SK-N-SH treated with all-trans-retinoic acid at 6 μM for 48 hours (cell line): Measurements from ENCODE around the gene PRKG1.

Source experiments
- ATAC-seq: fragments of 200-7000 bp; cut with Tn5 transposase; 3 replicates; pipeline ENCODE4 v1.9.1; 2020; ENCODE audit warnings: mild to moderate bottlenecking, moderate library complexity
- ARNTL ChIP-seq: fragments of 450-650 bp; formaldehyde crosslinking; IDR thresholded peaks from 2 replicates; pipeline ENCODE4 v1.5.0; 2020; ENCODE audit warnings: low read depth, mild to moderate bottlenecking, moderate library complexity, borderline replicate concordance
- BACH2 ChIP-seq: fragments of 250-450 bp; sonication (Bioruptor Pico); IDR thresholded peaks from 2 replicates; pipeline ENCODE4 v1.9.0; 2021; ENCODE audit warnings: mild to moderate bottlenecking, borderline replicate concordance
- CSDC2 ChIP-seq: fragments of 250-450 bp; sonication (Bioruptor Pico); IDR thresholded peaks from 2 replicates; pipeline ENCODE4 v1.5.0; 2020; ENCODE audit warnings: mild to moderate bottlenecking, moderate library complexity
- GLIS3 ChIP-seq: fragments of 250-450 bp; sonication (Bioruptor Pico); IDR thresholded peaks from 2 replicates; pipeline ENCODE4 v1.5.0; 2020; ENCODE audit warnings: mild to moderate bottlenecking, moderate library complexity
- ISL1 ChIP-seq: fragments of 250-450 bp; sonication (Bioruptor Pico); IDR thresholded peaks from 2 replicates; pipeline ENCODE4 v2.1.2; 2022; ENCODE audit warnings: mild to moderate bottlenecking, moderate library complexity
- OSR1 ChIP-seq: fragments of 250-450 bp; sonication (Bioruptor Pico); IDR thresholded peaks from 2 replicates; pipeline ENCODE4 v1.8.0; 2022; ENCODE audit warnings: moderate library complexity, mild to moderate bottlenecking, inconsistent platforms
- PPARA ChIP-seq: fragments of 250-450 bp; sonication (Bioruptor Pico); IDR thresholded peaks from 2 replicates; pipeline ENCODE4 v1.5.0; 2020; ENCODE audit warnings: mild to moderate bottlenecking, borderline replicate concordance
- RARB ChIP-seq: fragments of 250-450 bp; sonication (Bioruptor Pico); IDR thresholded peaks from 2 replicates; pipeline ENCODE4 v1.8.0; 2021; ENCODE audit warnings: mild to moderate bottlenecking, moderate library complexity
- SNAI2 ChIP-seq: fragments of 250-450 bp; sonication (Bioruptor Pico); IDR thresholded peaks from 2 replicates; pipeline ENCODE4 v1.5.0; 2020; ENCODE audit warnings: mild to moderate bottlenecking, moderate library complexity
- TCF4 ChIP-seq: fragments of 250-450 bp; sonication (Bioruptor Pico); IDR thresholded peaks from 2 replicates; pipeline ENCODE4 v1.8.0; 2021; ENCODE audit warnings: mild to moderate bottlenecking, moderate library complexity, borderline replicate concordance
- ZC3H10 ChIP-seq: fragments of 250-450 bp; sonication (Bioruptor Pico); IDR thresholded peaks from 2 replicates; pipeline ENCODE4 v1.5.1; 2021; ENCODE audit warnings: mild to moderate bottlenecking, moderate library complexity
- ZFP30 ChIP-seq: fragments of 450-650 bp; formaldehyde crosslinking; IDR thresholded peaks from 2 replicates; pipeline ENCODE4 v1.5.0; 2022; ENCODE audit warnings: mild to moderate bottlenecking, moderate library complexity
- ZNF565 ChIP-seq: fragments of 450-650 bp; formaldehyde crosslinking; conservative IDR thresholded peaks from 2 replicates; pipeline ENCODE4 v1.5.0; 2020; ENCODE audit warnings: low read depth, mild to moderate bottlenecking, moderate library complexity
- ZNF70 ChIP-seq: fragments of 450-650 bp; formaldehyde crosslinking; IDR thresholded peaks from 2 replicates; pipeline ENCODE4 v1.5.0; 2020; ENCODE audit warnings: mild to moderate bottlenecking, moderate library complexity
- ZNF8 ChIP-seq: fragments of 450-650 bp; formaldehyde crosslinking; IDR thresholded peaks from 2 replicates; pipeline ENCODE4 v1.5.0; 2020; ENCODE audit warnings: mild to moderate bottlenecking, moderate library complexity
- TF ChIP-seq, protein P1 (sequence below): fragments of 250-450 bp; sonication (Bioruptor Pico); IDR thresholded peaks from 2 replicates; pipeline ENCODE4 v1.8.0; 2020; ENCODE audit warnings: mild to moderate bottlenecking, moderate library complexity, borderline replicate concordance
- TF ChIP-seq, protein P2 (sequence below): fragments of 250-450 bp; sonication (Bioruptor Pico); IDR thresholded peaks from 2 replicates; pipeline ENCODE4 v1.5.1; 2020; ENCODE audit warnings: low read depth, mild to moderate bottlenecking, moderate library complexity
- TF ChIP-seq, protein P3 (sequence below): fragments of 250-450 bp; sonication (Bioruptor Pico); IDR thresholded peaks from 2 replicates; pipeline ENCODE4 v1.5.1; 2021; ENCODE audit warnings: mild to moderate bottlenecking, moderate library complexity
- TF ChIP-seq, protein P4 (sequence below): fragments of 250-450 bp; sonication (Bioruptor Pico); IDR thresholded peaks from 2 replicates; pipeline ENCODE4 v1.8.0; 2021; ENCODE audit warnings: low read depth, mild to moderate bottlenecking, moderate library complexity, borderline replicate concordance
- TF ChIP-seq, protein P5 (sequence below): fragments of 250-450 bp; sonication (Bioruptor Pico); IDR thresholded peaks from 2 replicates; pipeline ENCODE4 v1.5.0; 2020; ENCODE audit warnings: mild to moderate bottlenecking, moderate library complexity

PRKG1 gene

DNA sequence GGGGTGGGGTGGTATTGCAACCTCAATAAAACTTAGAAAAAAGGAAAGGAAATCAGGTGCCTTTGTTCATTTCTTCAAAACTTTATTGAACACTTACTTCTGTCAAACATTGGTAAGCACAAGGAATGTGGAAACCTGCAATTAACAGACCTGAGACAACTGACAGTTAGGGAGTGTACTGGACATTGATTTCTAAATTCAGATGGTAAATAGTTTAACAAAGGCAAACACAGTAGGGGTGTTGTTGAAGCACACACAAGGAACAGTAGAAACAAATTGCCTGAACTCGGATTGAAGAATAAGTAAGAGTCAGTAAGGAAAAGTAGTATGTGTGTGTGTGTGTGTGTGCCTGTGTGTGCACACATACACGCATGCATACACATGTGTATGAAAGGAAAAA lies 516.5 kb downstream of the PRKG1 start (continued):
- TF ChIP-seq, protein P1, sequence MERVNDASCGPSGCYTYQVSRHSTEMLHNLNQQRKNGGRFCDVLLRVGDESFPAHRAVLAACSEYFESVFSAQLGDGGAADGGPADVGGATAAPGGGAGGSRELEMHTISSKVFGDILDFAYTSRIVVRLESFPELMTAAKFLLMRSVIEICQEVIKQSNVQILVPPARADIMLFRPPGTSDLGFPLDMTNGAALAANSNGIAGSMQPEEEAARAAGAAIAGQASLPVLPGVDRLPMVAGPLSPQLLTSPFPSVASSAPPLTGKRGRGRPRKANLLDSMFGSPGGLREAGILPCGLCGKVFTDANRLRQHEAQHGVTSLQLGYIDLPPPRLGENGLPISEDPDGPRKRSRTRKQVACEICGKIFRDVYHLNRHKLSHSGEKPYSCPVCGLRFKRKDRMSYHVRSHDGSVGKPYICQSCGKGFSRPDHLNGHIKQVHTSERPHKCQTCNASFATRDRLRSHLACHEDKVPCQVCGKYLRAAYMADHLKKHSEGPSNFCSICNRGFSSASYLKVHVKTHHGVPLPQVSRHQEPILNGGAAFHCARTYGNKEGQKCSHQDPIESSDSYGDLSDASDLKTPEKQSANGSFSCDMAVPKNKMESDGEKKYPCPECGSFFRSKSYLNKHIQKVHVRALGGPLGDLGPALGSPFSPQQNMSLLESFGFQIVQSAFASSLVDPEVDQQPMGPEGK (CRISPR knock-in tag), result no peak
- TF ChIP-seq ZNF8 (no peak), PPARA (no peak), ZNF70 (no peak)

DNA sequence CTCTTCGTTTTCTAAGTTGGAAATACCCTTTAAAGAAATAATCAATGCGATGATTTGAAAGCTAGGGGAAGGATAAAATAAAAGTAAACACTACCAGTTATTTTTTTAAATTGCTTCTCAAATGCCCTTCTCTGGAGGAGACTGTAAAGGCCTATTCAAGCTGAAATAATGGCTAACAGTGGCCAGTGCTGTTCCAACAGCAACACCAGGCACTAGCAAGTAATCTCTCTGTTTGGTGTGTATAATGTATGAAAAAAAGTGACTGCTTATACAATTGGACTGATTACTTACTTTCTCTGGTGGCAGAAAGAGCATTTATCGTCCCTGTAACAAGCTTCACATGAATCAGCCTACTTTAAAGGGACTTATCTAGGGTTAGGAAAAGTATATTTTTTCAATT lies 522.4 kb downstream of the PRKG1 start:
- ATAC-seq, result no peak
- TF ChIP-seq, protein P2, sequence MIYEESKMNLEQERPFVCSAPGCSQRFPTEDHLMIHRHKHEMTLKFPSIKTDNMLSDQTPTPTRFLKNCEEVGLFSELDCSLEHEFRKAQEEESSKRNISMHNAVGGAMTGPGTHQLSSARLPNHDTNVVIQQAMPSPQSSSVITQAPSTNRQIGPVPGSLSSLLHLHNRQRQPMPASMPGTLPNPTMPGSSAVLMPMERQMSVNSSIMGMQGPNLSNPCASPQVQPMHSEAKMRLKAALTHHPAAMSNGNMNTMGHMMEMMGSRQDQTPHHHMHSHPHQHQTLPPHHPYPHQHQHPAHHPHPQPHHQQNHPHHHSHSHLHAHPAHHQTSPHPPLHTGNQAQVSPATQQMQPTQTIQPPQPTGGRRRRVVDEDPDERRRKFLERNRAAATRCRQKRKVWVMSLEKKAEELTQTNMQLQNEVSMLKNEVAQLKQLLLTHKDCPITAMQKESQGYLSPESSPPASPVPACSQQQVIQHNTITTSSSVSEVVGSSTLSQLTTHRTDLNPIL (CRISPR knock-in tag), result no peak
- no peak for TF ChIP-seq ARNTL
- TF ChIP-seq ZNF8, result no peak
- TF ChIP-seq, protein P1 (CRISPR knock-in tag), result no peak
- no peak for TF ChIP-seq CSDC2 (CRISPR knock-in tag)
- TF ChIP-seq OSR1, result no peak
- no peak for TF ChIP-seq GLIS3
- TF ChIP-seq ZC3H10, result no peak
- TF ChIP-seq ZNF565 (CRISPR knock-in tag), result no peak
- TF ChIP-seq PPARA, result no peak
- TF ChIP-seq BACH2 (CRISPR knock-in tag), result no peak
- TF ChIP-seq, protein P3, sequence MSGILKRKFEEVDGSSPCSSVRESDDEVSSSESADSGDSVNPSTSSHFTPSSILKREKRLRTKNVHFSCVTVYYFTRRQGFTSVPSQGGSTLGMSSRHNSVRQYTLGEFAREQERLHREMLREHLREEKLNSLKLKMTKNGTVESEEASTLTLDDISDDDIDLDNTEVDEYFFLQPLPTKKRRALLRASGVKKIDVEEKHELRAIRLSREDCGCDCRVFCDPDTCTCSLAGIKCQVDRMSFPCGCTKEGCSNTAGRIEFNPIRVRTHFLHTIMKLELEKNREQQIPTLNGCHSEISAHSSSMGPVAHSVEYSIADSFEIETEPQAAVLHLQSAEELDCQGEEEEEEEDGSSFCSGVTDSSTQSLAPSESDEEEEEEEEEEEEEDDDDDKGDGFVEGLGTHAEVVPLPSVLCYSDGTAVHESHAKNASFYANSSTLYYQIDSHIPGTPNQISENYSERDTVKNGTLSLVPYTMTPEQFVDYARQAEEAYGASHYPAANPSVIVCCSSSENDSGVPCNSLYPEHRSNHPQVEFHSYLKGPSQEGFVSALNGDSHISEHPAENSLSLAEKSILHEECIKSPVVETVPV, result no peak

DNA sequence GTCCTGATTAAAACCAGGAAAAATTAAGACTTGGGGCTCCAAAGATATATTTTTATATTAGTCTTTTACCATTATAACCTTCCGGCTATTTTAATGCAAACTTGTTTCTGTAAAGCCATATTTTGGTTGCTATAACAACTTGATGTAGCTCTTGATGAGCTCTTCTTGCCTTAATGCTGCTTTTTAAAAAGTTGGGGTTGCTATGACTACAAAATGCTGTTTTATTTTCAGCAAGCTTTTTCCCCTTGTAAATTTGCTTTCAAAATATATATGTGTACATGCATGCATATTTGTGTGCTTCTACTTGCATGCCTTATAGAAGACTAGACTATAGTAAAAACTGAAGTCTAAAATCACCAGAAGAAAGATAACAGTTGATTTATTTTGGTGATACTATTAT lies 525.4 kb downstream of the PRKG1 start:
- no peak for ATAC-seq
- no peak for TF ChIP-seq BACH2 (CRISPR knock-in tag)
- TF ChIP-seq OSR1, result no peak
- TF ChIP-seq CSDC2 (CRISPR knock-in tag), result no peak
- no peak for TF ChIP-seq PPARA

DNA sequence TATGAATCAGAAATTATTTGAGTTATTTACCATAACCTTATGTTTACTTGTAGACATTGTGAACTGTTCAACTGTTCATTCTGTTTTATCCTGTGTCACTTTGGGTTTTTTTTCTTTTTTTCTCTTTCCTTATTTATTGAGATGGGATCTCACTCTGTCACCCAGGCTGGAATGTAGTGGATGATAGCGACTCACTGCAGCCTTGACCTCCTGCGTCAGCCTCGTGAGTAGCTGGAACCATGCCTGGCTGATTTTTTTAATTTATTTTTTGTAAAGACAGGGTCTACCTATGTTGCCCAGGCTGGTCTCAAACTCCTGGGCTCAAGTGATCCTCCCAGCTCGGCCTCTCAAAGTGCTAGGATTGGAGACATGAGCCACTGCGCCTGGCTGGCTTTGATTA lies 528.0 kb downstream of the PRKG1 start:
- ATAC-seq, result peak; percentile 45
- TF ChIP-seq, protein P2 (CRISPR knock-in tag), result no peak
- TF ChIP-seq ZNF565 (CRISPR knock-in tag), result no peak

DNA sequence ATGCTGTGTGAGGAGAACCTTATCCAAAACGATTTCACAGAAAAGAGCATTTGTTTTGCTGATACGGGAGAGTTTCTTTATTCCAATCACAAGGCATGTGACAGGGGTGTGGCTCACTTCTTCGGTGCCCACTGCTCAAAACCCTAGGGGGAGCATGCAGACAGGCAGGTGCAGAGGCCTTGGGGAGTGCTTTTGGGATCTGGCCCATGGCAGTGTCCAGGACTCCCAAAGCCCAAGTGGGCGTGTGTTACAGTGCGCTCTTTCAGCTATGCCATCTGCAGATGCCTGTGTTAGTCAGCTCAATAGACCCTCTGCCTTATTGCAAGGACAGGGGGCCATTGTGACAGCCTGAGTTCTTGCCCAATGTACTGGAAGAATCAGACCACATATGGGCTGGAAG lies 530.3 kb downstream of the PRKG1 start:
- no peak for ATAC-seq
- TF ChIP-seq ARNTL (no peak), PPARA (no peak), ISL1 (no peak), OSR1 (no peak), GLIS3 (no peak), ZNF8 (no peak), ZFP30 (CRISPR knock-in tag) (no peak), CSDC2 (CRISPR knock-in tag) (no peak), RARB (no peak), TCF4 (no peak), SNAI2 (CRISPR knock-in tag) (no peak)
- TF ChIP-seq, protein P4, sequence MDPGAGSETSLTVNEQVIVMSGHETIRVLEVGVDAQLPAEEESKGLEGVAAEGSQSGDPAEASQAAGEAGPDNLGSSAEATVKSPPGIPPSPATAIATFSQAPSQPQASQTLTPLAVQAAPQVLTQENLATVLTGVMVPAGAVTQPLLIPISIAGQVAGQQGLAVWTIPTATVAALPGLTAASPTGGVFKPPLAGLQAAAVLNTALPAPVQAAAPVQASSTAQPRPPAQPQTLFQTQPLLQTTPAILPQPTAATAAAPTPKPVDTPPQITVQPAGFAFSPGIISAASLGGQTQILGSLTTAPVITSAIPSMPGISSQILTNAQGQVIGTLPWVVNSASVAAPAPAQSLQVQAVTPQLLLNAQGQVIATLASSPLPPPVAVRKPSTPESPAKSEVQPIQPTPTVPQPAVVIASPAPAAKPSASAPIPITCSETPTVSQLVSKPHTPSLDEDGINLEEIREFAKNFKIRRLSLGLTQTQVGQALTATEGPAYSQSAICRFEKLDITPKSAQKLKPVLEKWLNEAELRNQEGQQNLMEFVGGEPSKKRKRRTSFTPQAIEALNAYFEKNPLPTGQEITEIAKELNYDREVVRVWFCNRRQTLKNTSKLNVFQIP, result no peak
- TF ChIP-seq, protein P1 (CRISPR knock-in tag), result no peak
- TF ChIP-seq, protein P5, sequence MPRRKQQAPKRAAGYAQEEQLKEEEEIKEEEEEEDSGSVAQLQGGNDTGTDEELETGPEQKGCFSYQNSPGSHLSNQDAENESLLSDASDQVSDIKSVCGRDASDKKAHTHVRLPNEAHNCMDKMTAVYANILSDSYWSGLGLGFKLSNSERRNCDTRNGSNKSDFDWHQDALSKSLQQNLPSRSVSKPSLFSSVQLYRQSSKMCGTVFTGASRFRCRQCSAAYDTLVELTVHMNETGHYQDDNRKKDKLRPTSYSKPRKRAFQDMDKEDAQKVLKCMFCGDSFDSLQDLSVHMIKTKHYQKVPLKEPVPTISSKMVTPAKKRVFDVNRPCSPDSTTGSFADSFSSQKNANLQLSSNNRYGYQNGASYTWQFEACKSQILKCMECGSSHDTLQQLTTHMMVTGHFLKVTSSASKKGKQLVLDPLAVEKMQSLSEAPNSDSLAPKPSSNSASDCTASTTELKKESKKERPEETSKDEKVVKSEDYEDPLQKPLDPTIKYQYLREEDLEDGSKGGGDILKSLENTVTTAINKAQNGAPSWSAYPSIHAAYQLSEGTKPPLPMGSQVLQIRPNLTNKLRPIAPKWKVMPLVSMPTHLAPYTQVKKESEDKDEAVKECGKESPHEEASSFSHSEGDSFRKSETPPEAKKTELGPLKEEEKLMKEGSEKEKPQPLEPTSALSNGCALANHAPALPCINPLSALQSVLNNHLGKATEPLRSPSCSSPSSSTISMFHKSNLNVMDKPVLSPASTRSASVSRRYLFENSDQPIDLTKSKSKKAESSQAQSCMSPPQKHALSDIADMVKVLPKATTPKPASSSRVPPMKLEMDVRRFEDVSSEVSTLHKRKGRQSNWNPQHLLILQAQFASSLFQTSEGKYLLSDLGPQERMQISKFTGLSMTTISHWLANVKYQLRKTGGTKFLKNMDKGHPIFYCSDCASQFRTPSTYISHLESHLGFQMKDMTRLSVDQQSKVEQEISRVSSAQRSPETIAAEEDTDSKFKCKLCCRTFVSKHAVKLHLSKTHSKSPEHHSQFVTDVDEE (CRISPR knock-in tag), result no peak
